ENCODE data around the gene SCN4A. TPM values are rescaled to one million over a fixed set of nuclear protein-coding genes. Genes with fewer than 3 reads are reported as not detected.

SCN4A gene
- total RNA-seq, 4 donors from 2014 or later, result 7.0 to 43.3 (median 15.1) TPM

- DNase-seq (ENCODE audit: low spot score) (no peak), ATAC-seq (ENCODE audit: low FRiP score) (no peak)
- no peak for TF ChIP-seq CTCF (IDR thresholded peaks at IDR 0.05)
Measured at GRCh38 chr17:63960430-63960829, 12.3 kb downstream of the SCN4A start.

GRCh38 chr17:63960006-63960405 is 12.7 kb downstream of the SCN4A start:
- ATAC-seq (ENCODE audit: low FRiP score) (no peak), DNase-seq (ENCODE audit: low spot score) (no peak)
- no peak for TF ChIP-seq CTCF (IDR thresholded peaks at IDR 0.05)

- ATAC-seq (ENCODE audit: low FRiP score) (no peak), DNase-seq (ENCODE audit: low spot score) (no peak)
- TF ChIP-seq CTCF (IDR thresholded peaks at IDR 0.05), result no peak
Measured at GRCh38 chr17:63956296-63956920, 16.3 kb downstream of the SCN4A start.

- no peak for DNase-seq (ENCODE audit: low spot score)
- no peak for TF ChIP-seq CTCF (IDR thresholded peaks at IDR 0.05)
- ATAC-seq (ENCODE audit: low FRiP score), result no peak
Measured at GRCh38 chr17:63955791-63956190, 16.9 kb downstream of the SCN4A start.

GRCh38 chr17:63955232-63955631 is 17.5 kb downstream of the SCN4A start:
- no peak for TF ChIP-seq CTCF (IDR thresholded peaks at IDR 0.05)
- DNase-seq (ENCODE audit: low spot score) (no peak), ATAC-seq (ENCODE audit: low FRiP score) (no peak)

- no peak for ATAC-seq (ENCODE audit: low FRiP score)
- DNase-seq (ENCODE audit: low spot score), result no peak
Measured at GRCh38 chr17:63954402-63955063, 18.2 kb downstream of the SCN4A start.

More at GRCh38 chr17:63954402-63955063, 18.2 kb downstream of the SCN4A start:
- TF ChIP-seq CTCF (IDR thresholded peaks at IDR 0.05), result no peak
